Mesothelial cell of epicardium (in vitro differentiated cells): ENCODE data around the gene RBM19. TPM values are rescaled to one million over a fixed set of nuclear protein-coding genes. Genes with fewer than 3 reads are reported as not detected.

Experiments
- DNase-seq, 2 experiments: peaks; one replicate each; pipeline ENCODE4 v3.0.0; 2021; ENCODE audit warnings: low spot score in 2 of 2; ENCODE audit not compliant: unreplicated experiment in 2 of 2
- H3K27ac Mint-ChIP-seq: 2 replicates; pipeline ENCODE4 v1.8.0; 2021; ENCODE audit warnings: mixed read lengths
- H3K27me3 Mint-ChIP-seq: 2 replicates; pipeline ENCODE4 v1.8.0; 2021; ENCODE audit warnings: low read depth, mixed read lengths
- H3K36me3 Mint-ChIP-seq: 2 replicates; pipeline ENCODE4 v1.8.0; 2021; ENCODE audit warnings: mixed read lengths
- H3K4me1 Mint-ChIP-seq: 2 replicates; pipeline ENCODE4 v1.8.0; 2021; ENCODE audit warnings: mixed read lengths
- H3K4me3 Mint-ChIP-seq: 2 replicates; pipeline ENCODE4 v1.8.0; 2021; ENCODE audit warnings: mild to moderate bottlenecking, moderate library complexity, mixed read lengths
- H3K9me3 Mint-ChIP-seq: 2 replicates; pipeline ENCODE4 v1.8.0; 2021; ENCODE audit warnings: mixed read lengths
- total RNA-seq: library from RNA; stranded (reverse); gene quantifications from 3 replicates; pipeline ENCODE4 v1.2.1, GENCODE V29; 2021
- TF ChIP-seq, protein P1 (sequence below): fragments of 200-600 bp; sonication (generic); IDR thresholded peaks from one replicate; pipeline ENCODE4 v1.5.0; 2021; ENCODE audit warnings: antibody characterized with exemption; ENCODE audit not compliant: unreplicated experiment

The RBM19 gene
- total RNA-seq, 1 donor from 2014 or later, result 43.4 TPM

DNA sequence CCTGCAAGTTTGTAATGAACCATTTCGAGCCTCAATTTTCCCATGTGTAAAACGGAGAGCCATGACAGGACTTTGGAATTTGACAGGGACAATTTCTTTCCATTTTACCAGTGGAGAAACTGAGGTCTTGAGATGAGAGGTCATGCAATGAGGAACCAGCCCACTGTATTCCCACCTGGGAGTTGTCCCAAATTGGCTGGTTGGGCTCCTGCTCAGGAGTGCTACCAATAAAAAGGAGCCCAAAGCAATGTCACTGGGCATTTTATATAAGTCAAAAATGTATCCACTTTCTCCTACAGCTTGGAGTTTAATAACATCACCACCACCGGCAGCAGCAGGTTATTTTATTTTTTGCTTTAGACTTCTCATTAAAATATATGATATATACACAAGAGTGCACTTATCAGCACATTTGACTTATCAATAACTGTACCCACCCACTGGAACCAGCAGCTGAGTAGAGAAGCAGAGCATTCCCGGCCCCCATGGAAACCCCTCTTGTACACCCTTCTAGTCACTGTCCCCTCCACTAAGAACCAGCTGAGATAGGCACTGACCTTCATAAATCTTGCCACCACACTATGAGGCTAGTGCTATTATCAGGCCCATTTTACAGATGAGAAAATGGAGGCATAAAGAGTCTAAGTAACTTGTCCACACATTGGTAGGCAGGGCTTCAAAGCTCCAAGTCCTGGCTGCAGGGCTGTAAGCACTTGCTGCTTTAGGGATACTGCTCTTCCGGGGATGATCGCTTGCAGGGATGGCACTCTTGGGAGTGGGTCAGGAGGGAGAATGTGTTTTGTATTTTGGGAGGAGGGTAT is 25.3 kb upstream of the RBM19 start:
- Mint-ChIP-seq H3K4me3 (no peak overlapping the region), H3K9me3 (no peaks in the 10 kb centered on the region), H3K27me3 (peaks cover 68% of the 10 kb centered on the region), H3K36me3 (no peaks in the 10 kb centered on the region), H3K4me1 (peaks cover 13% of the 10 kb centered on the region), H3K27ac (no peak overlapping the region)
- DNase-seq, result no peak
- TF ChIP-seq, protein P1, sequence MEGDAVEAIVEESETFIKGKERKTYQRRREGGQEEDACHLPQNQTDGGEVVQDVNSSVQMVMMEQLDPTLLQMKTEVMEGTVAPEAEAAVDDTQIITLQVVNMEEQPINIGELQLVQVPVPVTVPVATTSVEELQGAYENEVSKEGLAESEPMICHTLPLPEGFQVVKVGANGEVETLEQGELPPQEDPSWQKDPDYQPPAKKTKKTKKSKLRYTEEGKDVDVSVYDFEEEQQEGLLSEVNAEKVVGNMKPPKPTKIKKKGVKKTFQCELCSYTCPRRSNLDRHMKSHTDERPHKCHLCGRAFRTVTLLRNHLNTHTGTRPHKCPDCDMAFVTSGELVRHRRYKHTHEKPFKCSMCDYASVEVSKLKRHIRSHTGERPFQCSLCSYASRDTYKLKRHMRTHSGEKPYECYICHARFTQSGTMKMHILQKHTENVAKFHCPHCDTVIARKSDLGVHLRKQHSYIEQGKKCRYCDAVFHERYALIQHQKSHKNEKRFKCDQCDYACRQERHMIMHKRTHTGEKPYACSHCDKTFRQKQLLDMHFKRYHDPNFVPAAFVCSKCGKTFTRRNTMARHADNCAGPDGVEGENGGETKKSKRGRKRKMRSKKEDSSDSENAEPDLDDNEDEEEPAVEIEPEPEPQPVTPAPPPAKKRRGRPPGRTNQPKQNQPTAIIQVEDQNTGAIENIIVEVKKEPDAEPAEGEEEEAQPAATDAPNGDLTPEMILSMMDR, result no peak

DNA sequence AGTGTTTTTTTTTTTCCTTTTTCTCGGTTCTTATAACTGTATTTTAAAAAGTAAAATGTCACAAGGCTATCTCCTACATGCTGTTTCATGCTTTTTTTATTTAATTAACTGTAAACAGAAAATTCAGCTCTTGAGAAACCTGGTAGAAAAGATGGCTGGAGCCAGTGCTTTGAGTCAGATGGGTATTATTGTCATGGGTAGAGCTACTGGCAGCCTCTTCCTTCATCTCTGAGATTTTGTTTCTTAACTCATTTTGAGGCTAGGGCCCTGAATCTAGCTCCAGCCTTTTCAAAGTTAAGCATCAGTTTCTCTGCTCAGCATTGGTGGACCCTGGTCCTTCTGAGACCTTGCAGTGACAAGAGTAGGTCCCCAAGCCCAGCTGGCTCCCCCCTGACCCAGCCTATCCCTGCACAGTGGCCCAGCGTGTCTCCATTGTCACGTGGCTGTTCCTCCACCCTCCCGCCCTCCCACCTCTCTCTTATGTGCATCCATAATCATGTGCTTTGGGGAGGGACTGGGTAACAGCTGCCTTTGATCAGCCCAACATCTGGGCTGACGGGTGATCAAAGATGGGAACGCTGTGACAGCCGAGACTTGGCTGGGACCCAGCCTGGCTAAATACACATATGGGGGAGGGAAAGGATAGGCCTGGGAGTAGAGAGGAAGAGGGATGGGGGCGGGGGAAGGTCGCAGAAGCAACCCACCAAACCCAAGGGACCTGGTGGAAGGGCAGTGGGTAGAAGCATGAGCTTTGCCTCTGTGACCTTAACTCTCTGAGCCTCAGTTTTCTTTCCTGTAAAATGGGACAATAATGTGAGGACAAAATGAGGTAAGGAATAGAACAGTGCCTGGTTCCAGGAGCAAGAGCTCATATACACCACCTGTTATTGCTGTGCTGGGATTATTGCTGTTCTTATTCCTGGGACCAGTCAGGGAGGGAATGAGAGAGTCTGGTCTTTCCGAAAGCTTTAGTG is 24.4 kb upstream of the RBM19 start:
- DNase-seq, result peak in 1 of 2 experiments; percentile 45
- peaks cover 60% of the 10 kb centered on the region for H3K27me3 Mint-ChIP-seq
- peaks cover 5% of the 10 kb centered on the region for H3K4me1 Mint-ChIP-seq
- H3K36me3 Mint-ChIP-seq, result no peaks in the 10 kb centered on the region
- no peak overlapping the region for H3K4me3 Mint-ChIP-seq
- TF ChIP-seq, protein P1, result no peak
- H3K9me3 Mint-ChIP-seq, result no peaks in the 10 kb centered on the region
- H3K27ac Mint-ChIP-seq, result no peak overlapping the region

DNA sequence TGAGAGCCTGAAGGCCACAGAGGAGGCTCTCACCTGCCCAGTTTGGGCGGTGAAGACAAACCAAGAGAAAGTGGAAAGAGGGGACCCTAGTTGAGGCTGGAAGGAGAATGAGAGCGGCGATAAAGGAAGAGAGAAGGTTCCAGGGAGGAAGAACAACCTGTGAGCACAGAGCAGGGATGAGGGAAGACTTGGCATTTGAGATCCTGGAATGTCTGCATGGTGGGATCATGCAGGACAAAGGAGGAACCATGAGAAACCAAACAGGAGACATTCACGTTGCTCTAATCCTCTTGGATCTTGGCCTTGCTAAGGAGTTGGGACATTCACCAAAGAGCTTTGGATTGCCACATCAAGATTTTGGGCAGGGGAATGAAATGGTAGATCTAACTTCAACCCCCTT is 22.9 kb upstream of the RBM19 start:
- H3K36me3 Mint-ChIP-seq, result no peaks in the 10 kb centered on the region
- no peak for DNase-seq
- peaks cover 47% of the 10 kb centered on the region for H3K27me3 Mint-ChIP-seq
- no peak overlapping the region for H3K27ac Mint-ChIP-seq
- TF ChIP-seq, protein P1, result no peak
- no peaks in the 10 kb centered on the region for H3K9me3 Mint-ChIP-seq
- H3K4me1 Mint-ChIP-seq, result peaks cover 3% of the 10 kb centered on the region
- no peak overlapping the region for H3K4me3 Mint-ChIP-seq

DNA sequence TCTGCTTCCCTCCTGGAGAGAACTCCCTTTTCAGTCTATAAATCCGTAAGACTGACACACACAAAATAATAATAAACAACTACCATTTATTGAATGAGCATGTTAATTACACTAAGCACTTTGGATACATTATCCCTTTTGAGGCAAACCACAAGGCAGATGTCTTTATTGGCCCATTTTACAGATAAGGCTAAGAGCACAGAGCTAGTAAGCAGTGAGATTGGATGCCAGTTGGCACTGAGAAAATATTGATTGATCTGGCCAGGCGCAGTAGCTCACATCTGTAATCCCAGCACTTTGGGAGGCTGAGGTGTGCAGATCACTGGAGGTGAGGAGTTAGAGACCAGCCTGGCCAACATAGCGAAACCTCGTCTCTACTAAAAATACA is 21.9 kb upstream of the RBM19 start:
- Mint-ChIP-seq H3K4me3 (no peak overlapping the region), H3K36me3 (no peaks in the 10 kb centered on the region), H3K9me3 (no peaks in the 10 kb centered on the region), H3K27ac (no peak overlapping the region), H3K27me3 (peaks cover 45% of the 10 kb centered on the region), H3K4me1 (peaks cover 3% of the 10 kb centered on the region)
- DNase-seq, result no peak
- TF ChIP-seq, protein P1, result no peak

DNA sequence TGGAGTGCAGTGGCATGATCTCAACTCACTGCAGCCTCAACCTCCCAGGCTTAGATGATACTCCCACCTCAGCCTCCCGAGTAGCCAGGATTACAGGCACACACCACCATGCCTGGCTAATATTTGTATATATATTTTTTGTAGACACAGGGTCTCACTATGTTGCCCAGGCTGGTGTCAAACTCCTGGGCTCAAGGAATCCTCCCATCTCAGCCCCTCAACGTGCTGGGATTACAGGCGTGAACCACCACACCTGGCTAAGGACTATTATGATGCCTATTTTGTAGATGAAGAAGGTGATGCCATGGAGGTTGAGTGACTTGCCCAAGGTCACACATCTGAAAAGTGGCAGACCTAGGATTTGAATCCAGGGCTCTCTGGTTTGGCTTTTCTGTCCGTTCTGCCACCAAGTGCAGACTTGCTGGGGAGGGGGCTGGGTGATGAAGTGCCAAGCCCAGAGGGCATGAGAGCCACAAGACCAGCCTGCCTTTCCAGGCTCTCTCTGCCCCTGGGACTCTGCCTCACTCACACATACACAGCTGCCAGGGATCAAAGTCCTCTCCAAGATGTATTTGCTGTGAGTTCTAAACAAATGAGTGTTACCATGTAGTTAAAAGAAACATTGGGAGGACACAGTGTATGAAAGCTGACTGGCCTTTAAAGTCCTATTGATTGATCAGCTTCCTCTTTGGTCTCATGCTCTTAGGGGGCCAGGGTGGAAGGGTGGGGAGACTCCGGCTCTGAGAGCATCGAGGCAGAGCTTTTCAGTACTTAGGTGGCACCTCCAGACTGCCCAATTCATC is 21.3 kb upstream of the RBM19 start:
- TF ChIP-seq, protein P1, result no peak
- Mint-ChIP-seq H3K36me3 (no peaks in the 10 kb centered on the region), H3K9me3 (no peaks in the 10 kb centered on the region), H3K27ac (no peak overlapping the region), H3K27me3 (peaks cover 39% of the 10 kb centered on the region), H3K4me3 (no peak overlapping the region), H3K4me1 (peaks cover 3% of the 10 kb centered on the region)
- no peak for DNase-seq
